Suprapubic skin (tissue), 4 donors: Measurements from ENCODE around the gene ZBTB7B.

ENCODE experiments used
- CTCF ChIP-seq, 2 donors: fragments of 200-600 bp in 1 of 2; fragments of 450-650 bp in 1 of 2; sonication (generic) in 1 of 2; IDR thresholded peaks; one replicate each; pipeline ENCODE4 v1.5.1; 2016 to 2019; ENCODE audit warnings: antibody characterized with exemption in 2 of 2, mild to moderate bottlenecking in 1 of 2, moderate library complexity in 1 of 2
- EP300 ChIP-seq: sonication (generic); formaldehyde crosslinking; IDR thresholded peaks from one replicate; pipeline ENCODE4 v1.6.1; 2017; ENCODE audit warnings: antibody characterized with exemption
- POLR2A ChIP-seq, 2 donors: fragments of 450-650 bp; IDR thresholded peaks; one replicate each; pipeline ENCODE4 v1.6.1; 2017; ENCODE audit warnings: antibody characterized with exemption in 2 of 2, mild to moderate bottlenecking in 2 of 2, moderate library complexity in 2 of 2
- POLR2AphosphoS5 ChIP-seq, 3 donors: sonication (generic); formaldehyde crosslinking; IDR thresholded peaks; one replicate each; pipeline ENCODE4 v1.6.1; 2017; ENCODE audit warnings: antibody characterized with exemption in 3 of 3

GRCh38 chr1:155016231-155016831 lies 13.7 kb downstream of the ZBTB7B start:
- TF ChIP-seq CTCF (IDR thresholded peaks at IDR 0.05) (no peak), POLR2A (IDR thresholded peaks at IDR 0.05) (no peak), POLR2AphosphoS5 (IDR thresholded peaks at IDR 0.05) (no peak), EP300 (no peak)
